HEK293T (cell line): ENCODE measurements around the gene TFF1.

Experiments
- CTCF ChIA-PET: fragments of 350-600 bp; formaldehyde crosslinking; extraction: SDS; loops from one replicate; lab custom pipeline; 2021; ENCODE audit warnings: antibody characterized with exemption, inconsistent platforms; lab: Yijun Ruan, JAX
- POLR2A ChIA-PET: fragments of 350-600 bp; formaldehyde crosslinking; extraction: SDS; loops from one replicate; lab custom pipeline; 2020; ENCODE audit warnings: antibody characterized with exemption, inconsistent platforms; lab: Yijun Ruan, JAX
- DNase-seq: peaks from one replicate; pipeline ENCODE4 v3.0.0; 2012; ENCODE audit warnings: mixed read lengths; ENCODE audit errors: extremely low spot score
- ARNT ChIP-seq: fragments of 450-650 bp; IDR thresholded peaks from 2 replicates; pipeline ENCODE4 v1.6.1; 2017; ENCODE audit warnings: mild to moderate bottlenecking
- BHLHE40 ChIP-seq: fragments of 450-650 bp; IDR thresholded peaks from 2 replicates; pipeline ENCODE4 v1.6.1; 2016; ENCODE audit warnings: mild to moderate bottlenecking, moderate library complexity, borderline replicate concordance
- CTBP1 ChIP-seq: fragments of 450-650 bp; IDR thresholded peaks from 2 replicates; pipeline ENCODE4 v1.6.1; 2016; ENCODE audit warnings: borderline replicate concordance
- ELF4 ChIP-seq: fragments of 450-650 bp; IDR thresholded peaks from 2 replicates; pipeline ENCODE4 v1.6.1; 2017; ENCODE audit warnings: antibody characterized with exemption
- FOXA1 ChIP-seq: fragments of 450-650 bp; IDR thresholded peaks from 2 replicates; pipeline ENCODE4 v1.6.1; 2016; ENCODE audit warnings: mild to moderate bottlenecking
- FOXK2 ChIP-seq: fragments of 450-650 bp; IDR thresholded peaks from 2 replicates; pipeline ENCODE4 v1.6.1; 2016; ENCODE audit warnings: mild to moderate bottlenecking
- FOXM1 ChIP-seq: fragments of 450-650 bp; IDR thresholded peaks from 2 replicates; pipeline ENCODE4 v1.6.1; 2017; ENCODE audit warnings: mild to moderate bottlenecking, borderline replicate concordance
- HDGF ChIP-seq: fragments of 450-650 bp; IDR thresholded peaks from 2 replicates; pipeline ENCODE4 v1.6.1; 2017; ENCODE audit warnings: antibody characterized with exemption, borderline replicate concordance
- L3MBTL2 ChIP-seq: fragments of 450-650 bp; conservative IDR thresholded peaks from 2 replicates; pipeline ENCODE4 v1.6.1; 2016; ENCODE audit warnings: mild to moderate bottlenecking
- LEF1 ChIP-seq: fragments of 450-650 bp; IDR thresholded peaks from 2 replicates; pipeline ENCODE4 v1.6.1; 2017; ENCODE audit warnings: mild to moderate bottlenecking, borderline replicate concordance
- NFRKB ChIP-seq: fragments of 450-650 bp; IDR thresholded peaks from 2 replicates; pipeline ENCODE4 v1.6.1; 2016; ENCODE audit warnings: mild to moderate bottlenecking, moderate library complexity
- PKNOX1 ChIP-seq: fragments of 450-650 bp; IDR thresholded peaks from 2 replicates; pipeline ENCODE4 v1.6.1; 2016
- SP1 ChIP-seq: fragments of 450-650 bp; IDR thresholded peaks from 2 replicates; pipeline ENCODE4 v1.6.1; 2017
- SUZ12 ChIP-seq: fragments of 450-650 bp; IDR thresholded peaks from 2 replicates; pipeline ENCODE4 v1.6.1; 2016; ENCODE audit warnings: mild to moderate bottlenecking
- TARDBP ChIP-seq: fragments of 450-650 bp; IDR thresholded peaks from 2 replicates; pipeline ENCODE4 v1.6.1; 2016
- ZNF384 ChIP-seq: fragments of 450-650 bp; IDR thresholded peaks from 2 replicates; pipeline ENCODE4 v1.6.1; 2016

The TFF1 gene

GRCh38 chr21:42364304-42364865, 1.9 kb downstream of the TFF1 start:
- POLR2A ChIA-PET: no interaction called here
- DNase-seq: no peak
- TF ChIP-seq PKNOX1: no peak
- TF ChIP-seq ZNF384: no peak
- TF ChIP-seq L3MBTL2: no peak
- no peak for TF ChIP-seq FOXM1
- TF ChIP-seq TARDBP: no peak
- CTCF ChIA-PET: no interaction called here

- no peak for DNase-seq
- TF ChIP-seq HDGF (no peak), ARNT (no peak), CTBP1 (no peak), ELF4 (no peak), SUZ12 (no peak), BHLHE40 (no peak), SP1 (no peak), FOXK2 (no peak), FOXA1 (no peak), TARDBP (no peak), NFRKB (no peak), ZNF384 (no peak)
- ChIA-PET CTCF (no interaction called here), POLR2A (no interaction called here)
These were observed 3.0 kb downstream of the TFF1 start for GRCh38 chr21:42363312-42363711.

- ChIA-PET POLR2A (no interaction called here), CTCF (no interaction called here)
- DNase-seq: no peak
- TF ChIP-seq LEF1 (no peak), SUZ12 (no peak), ELF4 (no peak)
These were observed 3.6 kb downstream of the TFF1 start for GRCh38 chr21:42362700-42363099.

- ChIA-PET POLR2A (no interaction called here), CTCF (no interaction called here)
- TF ChIP-seq L3MBTL2: no peak
- TF ChIP-seq ELF4: no peak
- no peak for TF ChIP-seq HDGF
- no peak for TF ChIP-seq NFRKB
- DNase-seq: no peak
These were observed 4.1 kb downstream of the TFF1 start for GRCh38 chr21:42362198-42362597.

GRCh38 chr21:42361286-42361685, 5.0 kb downstream of the TFF1 start:
- ChIA-PET CTCF (interaction anchor here (0.5 to 1.4 kb wide), 3 partner anchors 51 to 102 kb away, joined by 3 read pairs; no protein-coding TSS in a partner anchor), POLR2A (no interaction called here)
- TF ChIP-seq SUZ12 (no peak), ELF4 (no peak), LEF1 (no peak), FOXM1 (no peak), ZNF384 (no peak), FOXK2 (no peak), ARNT (no peak), HDGF (no peak), FOXA1 (no peak), PKNOX1 (no peak), TARDBP (no peak), NFRKB (no peak), L3MBTL2 (no peak), SP1 (no peak), BHLHE40 (no peak), CTBP1 (no peak)

GRCh38 chr21:42360317-42360716, 6.0 kb downstream of the TFF1 start:
- no peak for DNase-seq
- CTCF ChIA-PET: interaction anchor here (1.4 kb wide), 1 partner anchor 50 kb away, joined by 3 read pairs; no protein-coding TSS in a partner anchor
- no peak for TF ChIP-seq BHLHE40
- TF ChIP-seq ELF4: no peak
- POLR2A ChIA-PET: no interaction called here

More at GRCh38 chr21:42361286-42361685, 5.0 kb downstream of the TFF1 start:
- DNase-seq: no peak

GRCh38 chr21:42358937-42359336, 7.4 kb downstream of the TFF1 start:
- DNase-seq: no peak
- ChIA-PET POLR2A (no interaction called here), CTCF (no interaction called here)
- peak; percentile 83 for TF ChIP-seq PKNOX1
- TF ChIP-seq ARNT: no peak

- TF ChIP-seq TARDBP (no peak), LEF1 (no peak), L3MBTL2 (no peak), SUZ12 (no peak), BHLHE40 (no peak), PKNOX1 (no peak), SP1 (no peak), CTBP1 (no peak), ELF4 (no peak), ZNF384 (no peak)
- no peak for DNase-seq
- ChIA-PET CTCF (no interaction called here), POLR2A (no interaction called here)
These were observed 8.1 kb downstream of the TFF1 start for GRCh38 chr21:42358261-42358660.
